OCI-LY3 (cell line): ENCODE results near the gene HP.

Experiments
- H2AFZ ChIP-seq: fragments of 200-600, 300-600 bp; shearing (Covaris generic); 2 replicates; pipeline ENCODE4 v1.6.0; 2014; ENCODE audit warnings: antibody characterized with exemption, low read depth, low read length
- H3K27ac ChIP-seq: fragments of 200-600, 300-600 bp; sonication (generic); 2 replicates; pipeline ENCODE4 v1.5.1; 2014; ENCODE audit warnings: mild to moderate bottlenecking, low read length, moderate library complexity, mixed read lengths
- H3K27me3 ChIP-seq: fragments of 200-600, 300-600 bp; sonication (generic); 2 replicates; pipeline ENCODE4 v1.6.1; 2014; ENCODE audit warnings: low read depth, low read length, mixed read lengths
- H3K36me3 ChIP-seq: fragments of 200-600, 300-600 bp; sonication (generic); replicated peaks from 2 replicates; pipeline ENCODE3; 2014; ENCODE audit warnings: low read depth, low read length, mixed read lengths
- H3K4me1 ChIP-seq: fragments of 300-600, 200-600 bp; sonication (generic); 2 replicates; pipeline ENCODE4 v1.6.1; 2014; ENCODE audit warnings: low read length, mixed read lengths
- H3K4me2 ChIP-seq: fragments of 200-600, 300-600 bp; sonication (generic); 2 replicates; pipeline ENCODE4 v1.6.1; 2014; ENCODE audit warnings: low read length, mixed read lengths
- H3K4me3 ChIP-seq: fragments of 300-600, 200-600 bp; sonication (generic); 2 replicates; pipeline ENCODE4 v1.5.1; 2014; ENCODE audit warnings: antibody characterized with exemption, mild to moderate bottlenecking, low read length, moderate library complexity
- H3K79me2 ChIP-seq: fragments of 300-600, 200-600 bp; shearing (Covaris generic); 2 replicates; pipeline ENCODE4 v1.6.1; 2014; ENCODE audit warnings: mild to moderate bottlenecking, low read length, mixed read lengths
- H3K9ac ChIP-seq: fragments of 300-600, 200-600 bp; shearing (Covaris generic); 2 replicates; pipeline ENCODE4 v1.6.0; 2014; ENCODE audit warnings: mild to moderate bottlenecking, low read length, moderate library complexity
- H3K9me3 ChIP-seq: fragments of 200-600, 300-600 bp; shearing (Covaris generic); 2 replicates; pipeline ENCODE4 v1.6.1; 2014; ENCODE audit warnings: low read length, mixed read lengths; ENCODE audit not compliant: insufficient read depth
- H4K20me1 ChIP-seq: fragments of 200-600, 300-600 bp; sonication (generic); 2 replicates; pipeline ENCODE4 v1.6.1; 2016; ENCODE audit warnings: low read length, mixed read lengths; ENCODE audit not compliant: insufficient read depth
- CTCF ChIP-seq: fragments of 200-600, 300-600 bp; sonication (generic); IDR thresholded peaks from 2 replicates; pipeline ENCODE4 v1.5.1; 2014; ENCODE audit warnings: antibody characterized with exemption, low read length, low read depth
- EZH2phosphoT487 ChIP-seq: fragments of 200-600 bp; shearing (Covaris generic); IDR thresholded peaks from 2 replicates; pipeline ENCODE4 v1.6.1; 2018; ENCODE audit warnings: antibody characterized with exemption, mixed run types, low read depth

Gene HP

GRCh38 chr16:72018470-72018869 is 35.8 kb upstream of the HP start:
- Histone ChIP-seq H3K4me2 (no peak overlapping the region), H3K4me1 (no peaks in the 10 kb centered on the region), H3K36me3 (peaks cover 15% of the 10 kb centered on the region), H3K27ac (no peak overlapping the region), H3K4me3 (no peak overlapping the region), H4K20me1 (no peaks in the 10 kb centered on the region), H2AFZ (no peak overlapping the region), H3K79me2 (no peaks in the 10 kb centered on the region), H3K9me3 (no peaks in the 10 kb centered on the region), H3K9ac (no peak overlapping the region), H3K27me3 (no peaks in the 10 kb centered on the region)
- TF ChIP-seq EZH2phosphoT487 (no peak), CTCF (no peak)

- H4K20me1 ChIP-seq: no peaks in the 10 kb centered on the region
These were observed 33.3 kb upstream of the HP start for GRCh38 chr16:72021043-72021442.

GRCh38 chr16:72022127-72022526 is 32.2 kb upstream of the HP start:
- Histone ChIP-seq H3K27ac (no peak overlapping the region), H3K9ac (no peak overlapping the region), H3K36me3 (peaks cover 27% of the 10 kb centered on the region), H3K4me1 (no peaks in the 10 kb centered on the region), H3K79me2 (no peaks in the 10 kb centered on the region), H4K20me1 (no peaks in the 10 kb centered on the region), H3K9me3 (no peaks in the 10 kb centered on the region), H3K27me3 (no peaks in the 10 kb centered on the region), H2AFZ (no peak overlapping the region), H3K4me2 (no peak overlapping the region), H3K4me3 (no peak overlapping the region)
- TF ChIP-seq CTCF: no peak
- no peak for TF ChIP-seq EZH2phosphoT487

More at GRCh38 chr16:72021043-72021442, 33.3 kb upstream of the HP start:
- H3K9ac ChIP-seq: no peak overlapping the region
- TF ChIP-seq EZH2phosphoT487 (no peak), CTCF (no peak)
- no peak overlapping the region for H2AFZ ChIP-seq
- H3K36me3 ChIP-seq: peaks cover 31% of the 10 kb centered on the region
- no peaks in the 10 kb centered on the region for H3K4me1 ChIP-seq
- no peaks in the 10 kb centered on the region for H3K79me2 ChIP-seq
- H3K4me3 ChIP-seq: no peak overlapping the region
- H3K9me3 ChIP-seq: no peaks in the 10 kb centered on the region
- H3K27ac ChIP-seq: no peak overlapping the region
- H3K4me2 ChIP-seq: no peak overlapping the region
- no peaks in the 10 kb centered on the region for H3K27me3 ChIP-seq

GRCh38 chr16:72023962-72024361 is 30.3 kb upstream of the HP start:
- Histone ChIP-seq H3K79me2 (no peaks in the 10 kb centered on the region), H3K27ac (no peak overlapping the region), H3K9ac (no peak overlapping the region), H3K9me3 (no peaks in the 10 kb centered on the region), H3K4me2 (no peak overlapping the region), H3K4me1 (no peaks in the 10 kb centered on the region), H3K4me3 (no peak overlapping the region), H3K36me3 (peaks cover 30% of the 10 kb centered on the region), H4K20me1 (no peaks in the 10 kb centered on the region), H3K27me3 (no peaks in the 10 kb centered on the region), H2AFZ (no peak overlapping the region)
- TF ChIP-seq CTCF: no peak
- no peak for TF ChIP-seq EZH2phosphoT487
